Breast epithelium (tissue), 4 donors: ENCODE measurements around the gene RELA. TPM values are rescaled to one million over a fixed set of nuclear protein-coding genes. Genes with fewer than 3 reads are reported as not detected.

Experiments
- DNase-seq, 2 donors: peaks; one replicate each; pipeline ENCODE4 v3.0.0-alpha.2; 2019; ENCODE audit warnings: low spot score in 2 of 2
- H3K27ac ChIP-seq, 2 donors: fragments of 200-600 bp; sonication (generic) in 1 of 2; one replicate each; pipeline ENCODE4 v1.5.1; 2016 to 2019; ENCODE audit warnings: mild to moderate bottlenecking in 1 of 2
- H3K27me3 ChIP-seq, 2 donors: fragments of 200-600 bp; sonication (generic) in 1 of 2; one replicate each; pipeline versions ENCODE4 v1.5.1 to v1.6.0; 2017 to 2019; ENCODE audit warnings: control low read depth in 1 of 2, mild to moderate bottlenecking in 1 of 2
- H3K36me3 ChIP-seq: fragments of 200-600 bp; one replicate; pipeline ENCODE4 v1.5.1; 2019
- H3K4me1 ChIP-seq, 2 donors: fragments of 200-600 bp; sonication (generic); one replicate each; pipeline ENCODE4 v1.5.1; 2016 to 2019; ENCODE audit warnings: control low read depth in 1 of 2
- H3K4me3 ChIP-seq, 3 donors: fragments of 200-600 bp; sonication (generic); 1 replicate in 2 of 3; 2 replicates in 1 of 3; pipeline ENCODE4 v1.5.1; 2016 to 2019; ENCODE audit warnings: mild to moderate bottlenecking in 3 of 3, moderate library complexity in 2 of 3
- H3K9me3 ChIP-seq, 2 donors: fragments of 200-600 bp; sonication (generic) in 1 of 2; one replicate each; pipeline ENCODE4 v1.5.1; 2016 to 2019; ENCODE audit warnings: control low read depth in 1 of 2
- CTCF ChIP-seq, 3 donors: fragments of 450-650 bp; IDR thresholded peaks; one replicate each; pipeline ENCODE4 v1.5.1; 2016 to 2017; ENCODE audit warnings: antibody characterized with exemption in 3 of 3, mild to moderate bottlenecking in 3 of 3, moderate library complexity in 3 of 3
- POLR2A ChIP-seq: fragments of 450-650 bp; IDR thresholded peaks from one replicate; pipeline ENCODE4 v1.6.1; 2016; ENCODE audit warnings: antibody characterized with exemption, mild to moderate bottlenecking, moderate library complexity
- POLR2AphosphoS5 ChIP-seq, 3 donors: sonication (generic); formaldehyde crosslinking; IDR thresholded peaks; one replicate each; pipeline ENCODE4 v1.6.1; 2017; ENCODE audit warnings: antibody characterized with exemption in 3 of 3
- intact Hi-C: fragments of 100-400 bp; cut with DNase I; formaldehyde crosslinking; loops from one replicate; pipeline ENCODE4 v1.15.1; 2023; ENCODE audit warnings: low total_unique reads
- total RNA-seq, 3 donors: library from RNA; depleted of rRNA; stranded (reverse); fragments of >200 nt; gene quantifications; one replicate each; pipeline ENCODE4 v1.1.0, GENCODE V29; 2016

RELA gene
- 10 to 100 TPM; 45.0 to 57.7 (median 46.2) TPM for total RNA-seq

GRCh38 chr11:65662799-65663638 is at the start of gene RELA:
Gene RELA (minus strand): TSS chr11:65662916. CDS start chr11:65662832, 84 bp downstream.
- DNase-seq: peak; percentile 91 to 92
- no peaks in the 10 kb centered on the region for H3K36me3 ChIP-seq
- no peaks in the 10 kb centered on the region for H3K9me3 ChIP-seq
- no peaks in the 10 kb centered on the region for H3K27me3 ChIP-seq
- H3K4me3 ChIP-seq: peak within 1 kb of the TSS; percentile 90 to 97 (median 95)
- H3K4me1 ChIP-seq: peaks cover 0 to 12% of the 10 kb centered on the region in 2 donors
- peak; percentile 95 for TF ChIP-seq POLR2A
- TF ChIP-seq POLR2AphosphoS5 (IDR thresholded peaks at IDR 0.05): peak; percentile 81 to 89 (median 87)
- no peak for TF ChIP-seq CTCF (IDR thresholded peaks at IDR 0.05)
- intact Hi-C loops: no loop called here
- H3K27ac ChIP-seq: peak within 1 kb of the TSS; percentile 99 to 100

- Histone ChIP-seq H3K9me3 (no peaks in the 10 kb centered on the region), H3K4me1 (peaks cover 0 to 10% of the 10 kb centered on the region in 2 donors), H3K27me3 (no peaks in the 10 kb centered on the region), H3K27ac (peak within 1 kb of the TSS; percentile 99 to 100), H3K4me3 (peak within 1 kb of the TSS; percentile 74 to 85 (median 80)), H3K36me3 (no peaks in the 10 kb centered on the region)
- intact Hi-C loops: loop anchor here (5.0 kb wide), 2 partner anchors 65 to 105 kb away; no protein-coding TSS in a partner anchor
- DNase-seq: peak; percentile 99 to 100
- TF ChIP-seq CTCF (IDR thresholded peaks at IDR 0.05) (peak; percentile 100), POLR2A (peak; percentile 96), POLR2AphosphoS5 (IDR thresholded peaks at IDR 0.05) (peak; percentile 98 to 99 (median 99))
These were observed 49.3 kb upstream of the RELA start, which contains the start of gene KAT5 for GRCh38 chr11:65711785-65712632. Gene KAT5 (plus strand): TSS chr11:65712252. CDS start chr11:65712268, 16 bp downstream.

GRCh38 chr11:65710421-65710820 is 47.7 kb upstream of the RELA start:
- no peaks in the 10 kb centered on the region for H3K36me3 ChIP-seq
- H3K9me3 ChIP-seq: no peaks in the 10 kb centered on the region
- peaks cover 0 to 10% of the 10 kb centered on the region in 2 donors for H3K4me1 ChIP-seq
- H3K4me3 ChIP-seq: no peak overlapping the region
- intact Hi-C loops: loop anchor here (5.0 kb wide), 2 partner anchors 67 to 107 kb away; no protein-coding TSS in a partner anchor
- no peaks in the 10 kb centered on the region for H3K27me3 ChIP-seq
- H3K27ac ChIP-seq: no peak overlapping the region
- TF ChIP-seq POLR2A: no peak
- no peak for TF ChIP-seq POLR2AphosphoS5 (IDR thresholded peaks at IDR 0.05)
- no peak for TF ChIP-seq CTCF (IDR thresholded peaks at IDR 0.05)
- DNase-seq: no peak

GRCh38 chr11:65709661-65710060 is 46.9 kb upstream of the RELA start:
- Histone ChIP-seq H3K9me3 (no peaks in the 10 kb centered on the region), H3K27me3 (no peaks in the 10 kb centered on the region), H3K4me1 (peaks cover 0 to 10% of the 10 kb centered on the region in 2 donors), H3K4me3 (no peak overlapping the region), H3K36me3 (no peaks in the 10 kb centered on the region), H3K27ac (no peak overlapping the region)
- no peak for DNase-seq
- intact Hi-C loops: loop anchor here (5.0 kb wide), 2 partner anchors 68 to 108 kb away; no protein-coding TSS in a partner anchor
- TF ChIP-seq POLR2A (no peak), CTCF (IDR thresholded peaks at IDR 0.05) (no peak), POLR2AphosphoS5 (IDR thresholded peaks at IDR 0.05) (no peak)
